ENCODE data around the gene TUBB3. TPM values are rescaled to one million over a fixed set of nuclear protein-coding genes. Genes with fewer than 3 reads are reported as not detected.

TUBB3 gene
- total RNA-seq, 4 donors from 2014 or later = 1.9 to 7.4 (median 3.9) TPM

DNA sequence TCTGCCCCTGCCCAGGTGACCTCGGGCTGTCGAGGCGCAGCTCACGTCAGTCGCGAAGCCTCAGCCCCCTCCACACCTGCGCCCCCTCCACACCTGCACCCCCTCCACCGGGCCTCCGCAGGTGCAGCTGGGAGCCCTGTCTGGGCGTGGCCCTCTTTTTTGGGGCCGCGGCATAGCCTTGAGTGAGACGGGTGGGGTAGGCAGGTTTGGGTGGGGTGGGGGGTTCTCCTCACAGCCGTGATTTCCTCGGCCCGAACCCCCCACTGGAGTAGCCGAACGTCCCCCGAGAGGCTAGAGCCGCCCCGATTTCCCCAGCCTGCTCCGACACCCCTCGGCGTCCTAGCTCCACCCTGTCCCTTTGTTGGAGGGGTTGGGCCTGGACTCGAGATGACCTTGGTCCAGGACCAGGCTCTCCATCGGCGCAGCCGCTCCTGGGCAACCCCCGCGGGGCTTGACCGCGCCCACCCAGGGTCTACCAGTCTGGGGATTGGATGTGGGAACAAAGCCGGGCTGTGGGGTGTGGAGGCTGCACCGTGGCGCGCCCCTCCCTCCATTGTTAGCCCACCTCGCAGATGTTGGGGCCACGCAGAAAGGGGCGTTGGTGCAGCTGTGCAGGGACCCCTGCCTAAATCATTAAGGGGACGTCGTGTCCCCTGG lies 626 bp downstream of the TUBB3 start:
- no peak for DNase-seq (ENCODE audit: low spot score in 2 of 2)
- TF ChIP-seq POLR2A (IDR thresholded peaks at IDR 0.05) = no peak
- TF ChIP-seq, protein P1, sequence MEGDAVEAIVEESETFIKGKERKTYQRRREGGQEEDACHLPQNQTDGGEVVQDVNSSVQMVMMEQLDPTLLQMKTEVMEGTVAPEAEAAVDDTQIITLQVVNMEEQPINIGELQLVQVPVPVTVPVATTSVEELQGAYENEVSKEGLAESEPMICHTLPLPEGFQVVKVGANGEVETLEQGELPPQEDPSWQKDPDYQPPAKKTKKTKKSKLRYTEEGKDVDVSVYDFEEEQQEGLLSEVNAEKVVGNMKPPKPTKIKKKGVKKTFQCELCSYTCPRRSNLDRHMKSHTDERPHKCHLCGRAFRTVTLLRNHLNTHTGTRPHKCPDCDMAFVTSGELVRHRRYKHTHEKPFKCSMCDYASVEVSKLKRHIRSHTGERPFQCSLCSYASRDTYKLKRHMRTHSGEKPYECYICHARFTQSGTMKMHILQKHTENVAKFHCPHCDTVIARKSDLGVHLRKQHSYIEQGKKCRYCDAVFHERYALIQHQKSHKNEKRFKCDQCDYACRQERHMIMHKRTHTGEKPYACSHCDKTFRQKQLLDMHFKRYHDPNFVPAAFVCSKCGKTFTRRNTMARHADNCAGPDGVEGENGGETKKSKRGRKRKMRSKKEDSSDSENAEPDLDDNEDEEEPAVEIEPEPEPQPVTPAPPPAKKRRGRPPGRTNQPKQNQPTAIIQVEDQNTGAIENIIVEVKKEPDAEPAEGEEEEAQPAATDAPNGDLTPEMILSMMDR (IDR thresholded peaks at IDR 0.05) = no peak
- intact Hi-C loops (cut with DNase I; ENCODE audit: low total_unique reads) = no loop called here
- WGBS, 2 donors = 1 to 4% methylated on average over 15 to 34 of the region's 41 CpGs
- no peak overlapping the region for H3K4me3 ChIP-seq (ENCODE audit: low read depth, poor library complexity, severe bottlenecking)

DNA sequence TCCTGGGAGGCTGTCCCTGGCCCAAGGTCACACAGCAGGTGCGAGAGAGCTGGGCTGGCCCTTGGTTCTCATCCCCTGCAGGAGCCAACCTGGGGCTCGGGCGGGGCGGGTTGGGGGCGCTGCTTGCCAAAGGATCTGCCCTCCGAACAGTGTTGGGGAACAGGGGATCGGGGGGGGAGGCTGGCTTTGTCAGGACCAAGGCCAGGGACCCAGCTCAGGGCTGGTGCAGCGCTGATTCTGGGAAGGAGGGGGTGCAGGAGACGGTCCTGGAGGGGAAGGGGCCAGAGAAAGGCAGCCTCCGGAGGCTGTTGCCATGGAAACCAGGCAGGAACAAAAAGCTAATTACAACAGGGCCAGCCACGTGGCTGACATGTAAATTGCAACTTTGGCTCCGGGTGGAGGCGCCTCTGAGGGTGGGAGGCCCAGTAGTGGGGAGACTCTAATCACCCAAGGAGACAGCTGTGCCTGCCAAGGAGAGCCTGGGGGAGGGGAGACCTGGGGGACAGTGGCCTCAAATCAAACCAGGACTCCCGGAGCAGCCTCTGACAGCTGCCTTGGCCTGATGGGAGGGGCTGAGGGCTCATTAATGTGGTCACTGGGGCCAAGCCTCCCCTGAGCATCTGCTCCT lies 1.3 kb downstream of the TUBB3 start:
- H3K4me3 ChIP-seq (ENCODE audit: low read depth, poor library complexity, severe bottlenecking) = no peak overlapping the region
- DNase-seq (ENCODE audit: low spot score in 2 of 2) = no peak
- 4 to 6% methylated on average over 8 to 9 of the region's 14 CpGs for WGBS, 2 donors
- intact Hi-C loops (cut with DNase I; ENCODE audit: low total_unique reads) = no loop called here
- TF ChIP-seq, protein P1 (IDR thresholded peaks at IDR 0.05) = no peak
- no peak for TF ChIP-seq POLR2A (IDR thresholded peaks at IDR 0.05)

DNA sequence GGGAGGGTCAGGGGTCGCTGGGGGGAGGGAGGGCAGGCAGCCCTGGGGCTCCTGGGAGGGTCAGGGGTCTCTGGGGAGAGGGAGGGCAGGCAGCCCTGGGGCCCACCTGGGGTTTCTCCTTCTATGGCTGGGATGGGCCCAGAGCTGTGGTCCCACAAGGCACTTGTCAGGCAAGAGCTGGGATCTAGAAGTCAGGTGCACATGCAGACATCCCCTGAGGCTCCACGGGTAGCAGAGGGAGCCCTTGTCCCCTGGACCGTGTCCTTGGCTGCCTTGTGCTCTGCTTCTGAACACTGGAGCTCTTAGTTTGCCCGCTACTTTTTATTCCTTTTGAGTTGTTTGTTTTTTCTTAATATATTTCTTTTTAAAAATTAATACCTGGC lies 1.8 kb downstream of the TUBB3 start:
- intact Hi-C loops (cut with DNase I; ENCODE audit: low total_unique reads) = no loop called here
- no peak for DNase-seq (ENCODE audit: low spot score in 2 of 2)
- WGBS, 2 donors = 26 to 29% methylated on average over 4 of the region's 4 CpGs
- H3K4me3 ChIP-seq (ENCODE audit: low read depth, poor library complexity, severe bottlenecking) = no peak overlapping the region
- TF ChIP-seq, protein P1 (IDR thresholded peaks at IDR 0.05) = no peak
- no peak for TF ChIP-seq POLR2A (IDR thresholded peaks at IDR 0.05)

DNA sequence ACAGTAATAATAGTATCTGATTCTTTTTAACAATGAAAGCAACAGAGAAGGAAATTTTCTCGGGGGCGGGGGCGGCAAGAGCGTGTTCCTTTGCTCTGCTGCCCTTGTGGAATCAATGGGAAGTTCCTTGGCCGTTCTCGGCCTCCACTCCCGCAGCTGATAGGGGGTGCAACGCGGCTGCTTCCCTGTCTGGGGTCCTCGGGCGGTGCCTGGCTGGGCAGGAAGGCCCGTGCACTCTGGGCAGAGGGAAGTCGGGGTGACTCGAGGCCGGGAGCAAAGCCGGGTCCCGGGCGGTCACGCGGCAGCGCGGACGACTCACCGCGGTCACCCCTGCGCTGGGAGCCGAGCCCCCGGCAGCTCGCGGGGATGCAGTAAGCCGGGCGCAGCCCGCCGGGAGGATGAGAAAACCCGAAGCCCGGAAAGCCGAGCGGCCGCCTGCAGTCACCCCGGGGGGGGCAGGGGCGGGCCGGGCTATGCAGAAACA lies 2.5 kb downstream of the TUBB3 start:
- TF ChIP-seq POLR2A (IDR thresholded peaks at IDR 0.05) = no peak
- TF ChIP-seq, protein P1 (IDR thresholded peaks at IDR 0.05) = no peak
- 0 to 1% methylated on average over 19 to 30 of the region's 42 CpGs for WGBS, 2 donors
- intact Hi-C loops (cut with DNase I; ENCODE audit: low total_unique reads) = no loop called here
- H3K4me3 ChIP-seq (ENCODE audit: low read depth, poor library complexity, severe bottlenecking) = no peak overlapping the region
- no peak for DNase-seq (ENCODE audit: low spot score in 2 of 2)

DNA sequence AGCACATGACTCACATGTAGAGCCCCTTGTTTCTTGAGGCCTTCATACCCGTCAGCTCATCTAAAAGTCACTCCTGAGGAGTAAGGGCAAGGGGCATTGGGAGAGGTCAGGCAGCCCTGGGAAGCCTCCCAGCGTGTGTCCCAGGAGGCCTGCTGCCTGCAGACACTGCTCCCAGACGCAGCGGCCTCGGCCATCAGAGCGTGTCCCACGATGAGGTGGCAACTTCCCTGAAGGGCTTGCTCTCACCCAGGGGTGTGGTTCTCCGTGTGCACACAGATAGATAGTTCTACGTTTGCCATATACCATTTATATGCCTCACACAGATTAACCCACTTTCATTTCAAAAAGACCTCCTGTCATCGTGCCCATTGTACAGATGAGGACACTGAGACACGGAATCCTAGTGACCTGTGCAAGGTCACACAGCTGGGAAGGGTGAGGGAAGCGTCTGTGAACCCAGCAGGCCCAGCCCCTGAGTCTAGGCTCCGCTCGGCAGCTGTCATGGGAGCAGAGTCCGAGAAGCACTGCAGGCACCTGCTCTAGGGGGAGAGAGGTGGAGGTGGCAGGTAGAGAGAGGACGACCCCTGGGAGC lies 8.3 kb downstream of the TUBB3 start:
- TF ChIP-seq, protein P1 (IDR thresholded peaks at IDR 0.05) = no peak
- no peak for TF ChIP-seq POLR2A (IDR thresholded peaks at IDR 0.05)
- intact Hi-C loops (cut with DNase I; ENCODE audit: low total_unique reads) = no loop called here
- WGBS, 2 donors = 85 to 93% methylated on average over 16 of the region's 16 CpGs
- no peak overlapping the region for H3K4me3 ChIP-seq (ENCODE audit: low read depth, poor library complexity, severe bottlenecking)
- no peak for DNase-seq (ENCODE audit: low spot score in 2 of 2)

All from lower leg skin (tissue), 4 donors.